Smooth muscle cell (in vitro differentiated cells): ENCODE data around the gene KCNQ1. TPM values are rescaled to one million over a fixed set of nuclear protein-coding genes. Genes with fewer than 3 reads are reported as not detected.

Source experiments
- DNase-seq: peaks from one replicate; lab custom pipeline; 2025; ENCODE audit not compliant: unreplicated experiment; lab: John Stamatoyannopoulos, UW
- H2AFZ ChIP-seq: fragments of 200-600 bp; sonication (generic); 2 replicates; pipeline ENCODE4 v1.6.0; 2016; ENCODE audit warnings: antibody characterized with exemption, low read depth, mild to moderate bottlenecking
- H3F3A ChIP-seq: fragments of 200-600 bp; sonication (generic); 2 replicates; pipeline ENCODE4 v1.6.0; 2017; ENCODE audit warnings: antibody characterized with exemption, low read depth
- H3K27ac ChIP-seq: fragments of 200-600 bp; sonication (generic); 2 replicates; pipeline ENCODE4 v1.5.1; 2016; ENCODE audit warnings: low read depth, mild to moderate bottlenecking
- H3K27me3 ChIP-seq: fragments of 200-600 bp; sonication (generic); 2 replicates; pipeline ENCODE4 v1.6.1; 2016; ENCODE audit warnings: low read depth, mild to moderate bottlenecking
- H3K36me3 ChIP-seq: fragments of 200-600 bp; sonication (generic); 2 replicates; pipeline ENCODE4 v1.5.1; 2016; ENCODE audit warnings: low read depth
- H3K4me1 ChIP-seq: fragments of 200-600 bp; sonication (generic); 2 replicates; pipeline ENCODE4 v1.5.1; 2016; ENCODE audit warnings: low read depth
- H3K4me2 ChIP-seq: fragments of 200-600 bp; sonication (generic); 2 replicates; pipeline ENCODE4 v1.6.0; 2016; ENCODE audit warnings: mild to moderate bottlenecking
- H3K4me3 ChIP-seq: fragments of 200-600 bp; sonication (generic); 2 replicates; pipeline ENCODE4 v1.5.1; 2016; ENCODE audit warnings: mild to moderate bottlenecking
- H3K79me2 ChIP-seq: fragments of 200-600 bp; sonication (generic); 2 replicates; pipeline ENCODE4 v1.6.0; 2016; ENCODE audit warnings: low read depth, mild to moderate bottlenecking
- H3K9ac ChIP-seq: fragments of 200-600 bp; sonication (generic); 2 replicates; pipeline ENCODE4 v1.6.0; 2016; ENCODE audit warnings: low read depth
- H3K9me3 ChIP-seq: fragments of 200-600 bp; sonication (generic); replicated peaks from 2 replicates; pipeline ENCODE4 v1.5.1; 2016; ENCODE audit warnings: low read depth
- H4K20me1 ChIP-seq: fragments of 200-600 bp; sonication (generic); 2 replicates; pipeline ENCODE4 v1.6.0; 2016; ENCODE audit warnings: low read depth
- WGBS: methylation state at CpG from one replicate; pipeline ENCODE4 v1.1.7; 2016; ENCODE audit warnings: low lambda C conversion rate; 5-methylcytosine and 5-hydroxymethylcytosine counted together
- polyA plus RNA-seq: library from polyadenylated mRNA; unstranded; fragments of >200 nt; fragmentation: Nextera tagmentation; extraction: Ambion mirVana; gene quantifications from 2 replicates; pipeline ENCODE4 v1.2.1, GENCODE V29; 2016
- total RNA-seq: library from RNA; depleted of rRNA; stranded (reverse); fragments of >200 nt; gene quantifications from 2 replicates; pipeline ENCODE4 v1.2.3, GENCODE V29; 2014
- TF ChIP-seq, protein P1 (sequence below): fragments of 200-600 bp; sonication (generic); IDR thresholded peaks from 2 replicates; pipeline ENCODE4 v1.5.1; 2017; ENCODE audit warnings: borderline replicate concordance, mild to moderate bottlenecking, antibody characterized with exemption; ENCODE audit not compliant: insufficient read depth, poor library complexity, severe bottlenecking

KCNQ1 gene
- total and polyA plus RNA-seq, 2 experiments from 2014 or later: 1.3 to 2.3 TPM

DNA sequence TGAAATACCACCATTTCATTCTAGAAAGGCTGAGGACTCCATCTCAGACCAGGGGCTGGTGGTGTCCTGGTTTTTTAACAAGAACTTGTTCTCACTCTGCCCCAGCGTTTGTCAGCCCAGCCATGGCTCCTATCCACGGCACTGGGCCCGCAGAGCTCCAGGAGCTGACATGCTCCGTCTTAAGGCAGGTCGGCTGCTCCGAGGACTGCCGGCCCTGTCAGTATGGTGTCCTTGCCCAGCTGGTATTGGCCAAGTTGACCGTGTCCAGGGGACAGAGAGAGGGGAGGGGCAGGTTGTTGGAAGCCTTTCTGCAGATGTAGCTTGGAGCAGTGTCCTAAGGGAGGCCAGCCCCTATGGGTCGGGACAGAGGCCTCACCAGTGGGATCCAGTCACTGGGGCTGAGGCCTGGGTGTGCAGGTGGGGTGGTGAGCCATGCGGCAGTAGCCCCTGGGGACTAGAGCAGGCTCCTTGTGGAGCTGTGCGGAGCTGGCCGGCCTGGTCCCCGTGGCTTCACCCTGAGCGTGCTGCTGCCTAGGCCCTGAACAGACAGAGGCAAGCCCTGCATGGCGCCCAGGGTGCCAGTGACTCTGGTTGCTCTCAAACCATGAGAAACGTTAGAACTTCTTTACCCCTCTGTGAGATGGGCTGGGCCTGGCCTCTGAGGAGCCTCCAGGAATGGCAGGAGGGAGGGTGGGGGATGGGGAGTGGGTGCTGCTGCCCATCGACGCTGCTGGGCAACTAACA is 294.9 kb downstream of the KCNQ1 start:
- TF ChIP-seq, protein P1, sequence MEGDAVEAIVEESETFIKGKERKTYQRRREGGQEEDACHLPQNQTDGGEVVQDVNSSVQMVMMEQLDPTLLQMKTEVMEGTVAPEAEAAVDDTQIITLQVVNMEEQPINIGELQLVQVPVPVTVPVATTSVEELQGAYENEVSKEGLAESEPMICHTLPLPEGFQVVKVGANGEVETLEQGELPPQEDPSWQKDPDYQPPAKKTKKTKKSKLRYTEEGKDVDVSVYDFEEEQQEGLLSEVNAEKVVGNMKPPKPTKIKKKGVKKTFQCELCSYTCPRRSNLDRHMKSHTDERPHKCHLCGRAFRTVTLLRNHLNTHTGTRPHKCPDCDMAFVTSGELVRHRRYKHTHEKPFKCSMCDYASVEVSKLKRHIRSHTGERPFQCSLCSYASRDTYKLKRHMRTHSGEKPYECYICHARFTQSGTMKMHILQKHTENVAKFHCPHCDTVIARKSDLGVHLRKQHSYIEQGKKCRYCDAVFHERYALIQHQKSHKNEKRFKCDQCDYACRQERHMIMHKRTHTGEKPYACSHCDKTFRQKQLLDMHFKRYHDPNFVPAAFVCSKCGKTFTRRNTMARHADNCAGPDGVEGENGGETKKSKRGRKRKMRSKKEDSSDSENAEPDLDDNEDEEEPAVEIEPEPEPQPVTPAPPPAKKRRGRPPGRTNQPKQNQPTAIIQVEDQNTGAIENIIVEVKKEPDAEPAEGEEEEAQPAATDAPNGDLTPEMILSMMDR: no peak

DNA sequence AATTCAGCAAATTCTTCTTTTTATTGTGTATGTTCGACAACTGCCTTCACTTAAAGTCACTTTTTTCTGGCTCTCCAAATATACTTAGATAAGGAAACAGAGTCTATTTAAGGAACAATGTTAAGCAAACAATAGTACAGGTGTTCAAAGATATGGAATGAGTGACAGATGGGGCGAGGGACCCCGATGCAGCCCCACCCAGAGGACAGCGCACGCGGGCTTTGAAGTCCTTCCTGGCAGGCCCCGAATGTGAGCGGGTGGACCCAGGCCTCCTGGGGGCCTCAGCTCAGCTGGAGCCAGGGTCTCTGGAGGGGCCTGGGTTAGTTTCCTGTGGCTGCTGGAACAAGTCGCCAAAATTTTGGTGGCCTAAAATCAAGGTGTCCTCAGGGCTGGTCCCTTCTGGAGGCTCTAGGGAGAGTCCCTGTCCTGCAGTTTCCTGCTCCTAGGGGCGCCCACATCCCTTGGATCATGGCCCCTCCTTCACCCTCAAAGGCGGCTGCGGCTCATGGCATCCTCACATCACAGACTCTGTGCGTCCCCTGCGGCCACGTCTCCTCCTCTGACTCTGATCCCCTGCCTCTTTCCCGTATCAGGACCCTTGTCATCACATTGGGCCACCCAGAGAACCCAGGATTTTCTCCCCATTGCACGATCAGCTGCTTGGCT is 295.6 kb downstream of the KCNQ1 start:
- Histone ChIP-seq H3K27me3 (no peaks in the 10 kb centered on the region), H4K20me1 (no peaks in the 10 kb centered on the region), H3K9me3 (no peaks in the 10 kb centered on the region), H3F3A (peaks cover 11% of the 10 kb centered on the region), H3K4me3 (no peak overlapping the region), H3K4me2 (peak overlapping the region; percentile 52), H3K9ac (no peak overlapping the region), H3K36me3 (no peaks in the 10 kb centered on the region), H3K4me1 (peaks cover 16% of the 10 kb centered on the region), H3K79me2 (no peaks in the 10 kb centered on the region), H3K27ac (no peak overlapping the region), H2AFZ (no peak overlapping the region)
- 95% methylated on average over 17 of the region's 17 CpGs for WGBS
- DNase-seq: no peak
- TF ChIP-seq, protein P1: no peak

More for the DNA sequence above, 294.9 kb downstream of the KCNQ1 start:
- DNase-seq: no peak
- WGBS: 95% methylated on average over 14 of the region's 18 CpGs
- Histone ChIP-seq H3K9me3 (no peaks in the 10 kb centered on the region), H3K27ac (no peak overlapping the region), H2AFZ (no peak overlapping the region), H3F3A (peaks cover 11% of the 10 kb centered on the region), H3K4me1 (peaks cover 16% of the 10 kb centered on the region), H4K20me1 (no peaks in the 10 kb centered on the region), H3K9ac (no peak overlapping the region), H3K4me2 (no peak overlapping the region), H3K79me2 (no peaks in the 10 kb centered on the region), H3K4me3 (no peak overlapping the region), H3K36me3 (no peaks in the 10 kb centered on the region), H3K27me3 (no peaks in the 10 kb centered on the region)

DNA sequence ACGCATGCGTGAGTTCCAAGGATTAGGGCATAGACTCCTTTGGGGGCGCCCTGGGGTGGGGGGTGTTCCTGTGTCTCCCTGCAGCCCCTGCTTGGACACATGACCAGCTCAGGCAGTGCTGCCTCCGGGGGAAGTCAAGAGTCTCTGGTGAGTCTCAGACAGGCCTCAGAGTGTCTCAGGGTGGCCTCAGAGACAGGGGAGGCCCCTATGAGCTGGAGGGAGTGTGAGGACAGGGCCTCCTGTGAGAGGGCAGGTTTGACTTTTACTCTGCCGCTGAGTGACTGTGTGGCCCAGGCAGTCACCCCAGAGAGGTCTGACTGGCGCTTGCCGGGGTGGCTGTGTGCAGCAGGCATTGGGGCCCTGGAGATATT is 296.2 kb downstream of the KCNQ1 start:
- TF ChIP-seq, protein P1: no peak
- Histone ChIP-seq H3K4me2 (peak overlapping the region; percentile 52), H3K4me1 (peaks cover 16% of the 10 kb centered on the region), H3F3A (peaks cover 11% of the 10 kb centered on the region), H3K4me3 (no peak overlapping the region), H3K36me3 (no peaks in the 10 kb centered on the region), H3K27ac (no peak overlapping the region), H3K9me3 (no peaks in the 10 kb centered on the region), H2AFZ (no peak overlapping the region), H3K79me2 (no peaks in the 10 kb centered on the region), H3K9ac (no peak overlapping the region), H3K27me3 (no peaks in the 10 kb centered on the region), H4K20me1 (no peaks in the 10 kb centered on the region)
- WGBS: 71% methylated on average over 7 of the region's 7 CpGs
- no peak for DNase-seq
